ENCODE data around the gene RAET1L. TPM values are rescaled to one million over a fixed set of nuclear protein-coding genes. Genes with fewer than 3 reads are reported as not detected.

RAET1L gene
- total RNA-seq, 1 experiment from 2014 or later: not detected

- H3K36me3 ChIP-seq (ENCODE audit: control insufficient read depth, insufficient read depth, low read length): no peaks in the 10 kb centered on the region
- ChIA-PET POLR2A (no interaction called here), CTCF (no interaction called here)
- H3K4me1 ChIP-seq (ENCODE audit: control insufficient read depth, insufficient read depth, low read length): no peaks in the 10 kb centered on the region
- intact Hi-C loops (cut with micrococcal nuclease; ENCODE audit: unreplicated experiment) (no loop called here), in situ Hi-C loops (cut with HindIII; ENCODE audit: low pct_unique_long_range_greater_than_20kb, low sequenced_read_pairs) (no loop called here)
- TF ChIP-seq TCF7L2 (IDR thresholded peaks at IDR 0.05; ENCODE audit: low read depth, low read length) (no peak), POLR2AphosphoS5 (IDR thresholded peaks at IDR 0.05; ENCODE audit: low read depth, low read length) (no peak), SIN3A (IDR thresholded peaks at IDR 0.05; ENCODE audit: borderline replicate concordance, insufficient read depth, low read depth, low read length) (no peak)
- TF ChIP-seq, protein P1, sequence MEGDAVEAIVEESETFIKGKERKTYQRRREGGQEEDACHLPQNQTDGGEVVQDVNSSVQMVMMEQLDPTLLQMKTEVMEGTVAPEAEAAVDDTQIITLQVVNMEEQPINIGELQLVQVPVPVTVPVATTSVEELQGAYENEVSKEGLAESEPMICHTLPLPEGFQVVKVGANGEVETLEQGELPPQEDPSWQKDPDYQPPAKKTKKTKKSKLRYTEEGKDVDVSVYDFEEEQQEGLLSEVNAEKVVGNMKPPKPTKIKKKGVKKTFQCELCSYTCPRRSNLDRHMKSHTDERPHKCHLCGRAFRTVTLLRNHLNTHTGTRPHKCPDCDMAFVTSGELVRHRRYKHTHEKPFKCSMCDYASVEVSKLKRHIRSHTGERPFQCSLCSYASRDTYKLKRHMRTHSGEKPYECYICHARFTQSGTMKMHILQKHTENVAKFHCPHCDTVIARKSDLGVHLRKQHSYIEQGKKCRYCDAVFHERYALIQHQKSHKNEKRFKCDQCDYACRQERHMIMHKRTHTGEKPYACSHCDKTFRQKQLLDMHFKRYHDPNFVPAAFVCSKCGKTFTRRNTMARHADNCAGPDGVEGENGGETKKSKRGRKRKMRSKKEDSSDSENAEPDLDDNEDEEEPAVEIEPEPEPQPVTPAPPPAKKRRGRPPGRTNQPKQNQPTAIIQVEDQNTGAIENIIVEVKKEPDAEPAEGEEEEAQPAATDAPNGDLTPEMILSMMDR (IDR thresholded peaks at IDR 0.05): no peak
- TF ChIP-seq, protein P2, sequence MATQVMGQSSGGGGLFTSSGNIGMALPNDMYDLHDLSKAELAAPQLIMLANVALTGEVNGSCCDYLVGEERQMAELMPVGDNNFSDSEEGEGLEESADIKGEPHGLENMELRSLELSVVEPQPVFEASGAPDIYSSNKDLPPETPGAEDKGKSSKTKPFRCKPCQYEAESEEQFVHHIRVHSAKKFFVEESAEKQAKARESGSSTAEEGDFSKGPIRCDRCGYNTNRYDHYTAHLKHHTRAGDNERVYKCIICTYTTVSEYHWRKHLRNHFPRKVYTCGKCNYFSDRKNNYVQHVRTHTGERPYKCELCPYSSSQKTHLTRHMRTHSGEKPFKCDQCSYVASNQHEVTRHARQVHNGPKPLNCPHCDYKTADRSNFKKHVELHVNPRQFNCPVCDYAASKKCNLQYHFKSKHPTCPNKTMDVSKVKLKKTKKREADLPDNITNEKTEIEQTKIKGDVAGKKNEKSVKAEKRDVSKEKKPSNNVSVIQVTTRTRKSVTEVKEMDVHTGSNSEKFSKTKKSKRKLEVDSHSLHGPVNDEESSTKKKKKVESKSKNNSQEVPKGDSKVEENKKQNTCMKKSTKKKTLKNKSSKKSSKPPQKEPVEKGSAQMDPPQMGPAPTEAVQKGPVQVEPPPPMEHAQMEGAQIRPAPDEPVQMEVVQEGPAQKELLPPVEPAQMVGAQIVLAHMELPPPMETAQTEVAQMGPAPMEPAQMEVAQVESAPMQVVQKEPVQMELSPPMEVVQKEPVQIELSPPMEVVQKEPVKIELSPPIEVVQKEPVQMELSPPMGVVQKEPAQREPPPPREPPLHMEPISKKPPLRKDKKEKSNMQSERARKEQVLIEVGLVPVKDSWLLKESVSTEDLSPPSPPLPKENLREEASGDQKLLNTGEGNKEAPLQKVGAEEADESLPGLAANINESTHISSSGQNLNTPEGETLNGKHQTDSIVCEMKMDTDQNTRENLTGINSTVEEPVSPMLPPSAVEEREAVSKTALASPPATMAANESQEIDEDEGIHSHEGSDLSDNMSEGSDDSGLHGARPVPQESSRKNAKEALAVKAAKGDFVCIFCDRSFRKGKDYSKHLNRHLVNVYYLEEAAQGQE (IDR thresholded peaks at IDR 0.05; ENCODE audit: insufficient read depth in 1 of 2, low read depth in 2 of 2, low read length in 1 of 2): no peak
- no peak overlapping the region for H3K4me3 ChIP-seq (ENCODE audit: low read depth in 2 of 2, low read length in 2 of 2)
- DNase-seq (ENCODE audit: low read depth, low spot score): no peak
- no peak overlapping the region for H3K27ac ChIP-seq (ENCODE audit: low read length)
- H3K9me3 ChIP-seq (ENCODE audit: control insufficient read depth, insufficient read depth, low read depth, low read length): no peaks in the 10 kb centered on the region
- BruUV-seq (replicated peaks): no TSS peak
- H3K27me3 ChIP-seq (ENCODE audit: control insufficient read depth, insufficient read depth, low read length): peaks cover 18% of the 10 kb centered on the region
- no peak for ATAC-seq
Measured at GRCh38 chr6:150055131-150055530, 29.8 kb upstream of the RAET1L start.

DNA sequence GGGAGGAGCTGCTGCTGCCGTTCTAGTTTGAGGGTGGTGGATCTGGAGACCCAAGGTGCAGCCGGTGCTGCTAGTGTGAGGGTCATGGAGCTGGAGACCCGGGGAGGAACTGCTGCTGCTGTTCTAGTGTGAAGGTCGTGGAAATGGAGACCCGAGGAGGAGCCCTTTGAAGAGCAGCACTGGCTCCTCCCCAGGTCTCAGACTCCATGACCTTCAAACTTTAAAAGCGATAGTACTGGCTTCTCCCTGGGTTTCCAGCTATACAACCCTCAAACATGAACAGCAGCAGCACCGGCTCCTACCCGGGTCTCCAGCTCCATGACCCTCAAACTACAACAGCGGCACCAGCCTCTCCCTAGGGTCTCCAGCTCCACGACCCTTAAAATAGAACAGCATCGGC lies 28.1 kb upstream of the RAET1L start:
- BruUV-seq (replicated peaks): no TSS peak
- Histone ChIP-seq H3K36me3 (ENCODE audit: control insufficient read depth, insufficient read depth, low read length) (no peaks in the 10 kb centered on the region), H3K27me3 (ENCODE audit: control insufficient read depth, insufficient read depth, low read length) (peaks cover 16% of the 10 kb centered on the region), H3K9me3 (ENCODE audit: control insufficient read depth, insufficient read depth, low read depth, low read length) (no peaks in the 10 kb centered on the region), H3K27ac (ENCODE audit: low read length) (no peak overlapping the region), H3K4me3 (ENCODE audit: low read depth in 2 of 2, low read length in 2 of 2) (no peak overlapping the region), H3K4me1 (ENCODE audit: control insufficient read depth, insufficient read depth, low read length) (no peaks in the 10 kb centered on the region)
- CTCF ChIA-PET: interaction anchor here (1.0 to 1.5 kb wide), 2 partner anchors 18 to 27 kb away, joined by 3 to 10 read pairs; no protein-coding TSS in a partner anchor
- in situ Hi-C loops (cut with HindIII; ENCODE audit: low pct_unique_long_range_greater_than_20kb, low sequenced_read_pairs) (no loop called here), intact Hi-C loops (cut with micrococcal nuclease; ENCODE audit: unreplicated experiment) (no loop called here)
- POLR2A ChIA-PET: interaction anchor here (0.6 kb wide), 1 partner anchor 8 kb away, joined by 3 read pairs; no protein-coding TSS in a partner anchor
- ATAC-seq (no peak), DNase-seq (ENCODE audit: low read depth, low spot score) (no peak)
- TF ChIP-seq, protein P1 (IDR thresholded peaks at IDR 0.05): no peak
- TF ChIP-seq POLR2AphosphoS5 (IDR thresholded peaks at IDR 0.05; ENCODE audit: low read depth, low read length) (no peak), SIN3A (IDR thresholded peaks at IDR 0.05; ENCODE audit: borderline replicate concordance, insufficient read depth, low read depth, low read length) (no peak), TCF7L2 (IDR thresholded peaks at IDR 0.05; ENCODE audit: low read depth, low read length) (no peak)
- TF ChIP-seq, protein P2 (IDR thresholded peaks at IDR 0.05; ENCODE audit: insufficient read depth in 1 of 2, low read depth in 2 of 2, low read length in 1 of 2): no peak

Measured in Panc1 (cell line).